HepG2 (cell line): Measurements from ENCODE around the gene PDCD11. TPM values are rescaled to one million over a fixed set of nuclear protein-coding genes. Genes with fewer than 3 reads are reported as not detected.

Experiments used
- ATF7 ChIP-seq, 2 experiments: fragments of 450-650 bp in 1 of 2; sonication (generic) in 1 of 2; formaldehyde crosslinking in 1 of 2; IDR thresholded peaks; 2 replicates each; pipeline versions ENCODE4 v1.4.0 to v1.6.1; 2016 to 2020; ENCODE audit warnings: antibody characterized with exemption in 1 of 2, mild to moderate bottlenecking in 1 of 2, missing genetic modification reagents in 1 of 2
- ATRX ChIP-seq: sonication (generic); formaldehyde crosslinking; IDR thresholded peaks from 2 replicates; pipeline ENCODE4 v1.4.0; 2020; ENCODE audit warnings: missing genetic modification reagents, borderline replicate concordance
- CEBPG ChIP-seq: IDR thresholded peaks from 2 replicates; pipeline ENCODE4 v1.6.1; 2016
- FOXJ3 ChIP-seq: sonication (generic); formaldehyde crosslinking; IDR thresholded peaks from 2 replicates; pipeline ENCODE4 v1.4.0; 2020; ENCODE audit warnings: missing genetic modification reagents, mild to moderate bottlenecking, borderline replicate concordance
- GTF3A ChIP-seq: sonication (generic); formaldehyde crosslinking; conservative IDR thresholded peaks from 2 replicates; pipeline ENCODE4 v1.4.0; 2020; ENCODE audit warnings: mild to moderate bottlenecking, missing genetic modification reagents
- HDAC2 ChIP-seq: sonication (generic); formaldehyde crosslinking; IDR thresholded peaks from 2 replicates; pipeline ENCODE4 v1.4.0; 2020; ENCODE audit warnings: missing genetic modification reagents
- KAT2B ChIP-seq: fragments of 150-350 bp; IDR thresholded peaks from 2 replicates; pipeline ENCODE4 v1.6.1; 2014; ENCODE audit warnings: low read depth, low read length, borderline replicate concordance
- KDM4B ChIP-seq: sonication (generic); formaldehyde crosslinking; IDR thresholded peaks from 2 replicates; pipeline ENCODE4 v1.4.0; 2020; ENCODE audit warnings: missing genetic modification reagents
- MIXL1 ChIP-seq: IDR thresholded peaks from 2 replicates; pipeline ENCODE4 v1.6.1; 2016
- MXI1 ChIP-seq: IDR thresholded peaks from 3 replicates; pipeline ENCODE4 v1.6.1; 2012; ENCODE audit warnings: low read depth, low read length, inconsistent platforms, borderline replicate concordance
- NAIF1 ChIP-seq: sonication (generic); formaldehyde crosslinking; IDR thresholded peaks from 2 replicates; pipeline ENCODE4 v1.5.0; 2020; ENCODE audit warnings: mild to moderate bottlenecking, missing genetic modification reagents, borderline replicate concordance
- NCOA1 ChIP-seq: sonication (generic); formaldehyde crosslinking; IDR thresholded peaks from 2 replicates; pipeline ENCODE4 v1.9.0; 2021; ENCODE audit warnings: missing genetic modification reagents
- NFRKB ChIP-seq: fragments of 450-650 bp; IDR thresholded peaks from 2 replicates; pipeline ENCODE4 v1.6.1; 2017
- REL ChIP-seq: sonication (generic); formaldehyde crosslinking; conservative IDR thresholded peaks from 2 replicates; pipeline ENCODE4 v1.8.0; 2022; ENCODE audit warnings: mild to moderate bottlenecking, missing genetic modification reagents, moderate library complexity
- SATB2 ChIP-seq: sonication (generic); formaldehyde crosslinking; IDR thresholded peaks from 2 replicates; pipeline ENCODE4 v1.5.0; 2020; ENCODE audit warnings: missing genetic modification reagents
- SIN3A ChIP-seq: IDR thresholded peaks from 2 replicates; pipeline ENCODE4 v1.6.1; 2011; ENCODE audit warnings: low read depth, mild to moderate bottlenecking, control low read depth, low read length, borderline replicate concordance
- TCF7L2 ChIP-seq: IDR thresholded peaks from 2 replicates; pipeline ENCODE4 v1.6.1; 2011; ENCODE audit warnings: mild to moderate bottlenecking, low read depth, low read length, moderate library complexity
- WIZ ChIP-seq: sonication (generic); formaldehyde crosslinking; IDR thresholded peaks from 2 replicates; pipeline ENCODE4 v1.5.1; 2020; ENCODE audit warnings: mild to moderate bottlenecking, missing genetic modification reagents
- YY1 ChIP-seq: IDR thresholded peaks from 2 replicates; pipeline ENCODE4 v1.6.1; 2011; ENCODE audit warnings: low read length, low read depth, moderate library complexity, mild to moderate bottlenecking; ENCODE audit not compliant: insufficient read depth, insufficient replicate concordance
- ZMYM4 ChIP-seq: sonication (generic); formaldehyde crosslinking; IDR thresholded peaks from 2 replicates; pipeline ENCODE4 v1.8.1; 2023; ENCODE audit warnings: mild to moderate bottlenecking, missing genetic modification reagents
- ZNF317 ChIP-seq: sonication (generic); formaldehyde crosslinking; IDR thresholded peaks from 2 replicates; pipeline ENCODE4 v1.5.0; 2020; ENCODE audit warnings: mild to moderate bottlenecking, missing genetic modification reagents
- ZNF382 ChIP-seq: sonication (generic); formaldehyde crosslinking; IDR thresholded peaks from 2 replicates; pipeline ENCODE4 v1.5.0; 2020; ENCODE audit warnings: missing genetic modification reagents, mild to moderate bottlenecking, borderline replicate concordance
- ZNF773 ChIP-seq: sonication (generic); formaldehyde crosslinking; IDR thresholded peaks from 2 replicates; pipeline ENCODE4 v1.4.0; 2020; ENCODE audit warnings: missing genetic modification reagents, borderline replicate concordance
- polyA plus RNA-seq, 8 experiments: library from polyadenylated mRNA; depleted of rRNA in 3 of 8; stranded (reverse) in 7 of 8; unstranded in 1 of 8; fragments of >200 nt; fragmentation: Illumina TruSeq in 4 of 8; extraction: Trizol in 4 of 8; gene quantifications; 2 replicates each; pipeline versions ENCODE4 v1.2.1 to v1.2.3, GENCODE V29; 2011 to 2016; ENCODE audit warnings: low read depth in 4 of 8, missing spikeins in 1 of 8, mixed read lengths in 1 of 8; ENCODE audit not compliant: insufficient read depth in 1 of 8
- total RNA-seq, 5 experiments: library from RNA; depleted of rRNA; stranded (reverse); fragments of >200 nt; fragmentation: Illumina TruSeq; extraction: Trizol; gene quantifications; 2 replicates each; pipeline ENCODE4 v1.2.3, GENCODE V29; 2016; ENCODE audit warnings: low read depth in 1 of 5
- TF ChIP-seq, protein P1 (sequence below): sonication (generic); formaldehyde crosslinking; IDR thresholded peaks from 2 replicates; pipeline ENCODE4 v1.5.0; 2020; ENCODE audit warnings: mild to moderate bottlenecking, missing genetic modification reagents
- TF ChIP-seq, protein P2 (sequence below): sonication (generic); formaldehyde crosslinking; IDR thresholded peaks from 2 replicates; pipeline ENCODE4 v1.8.0; 2022; ENCODE audit warnings: mild to moderate bottlenecking, missing genetic modification reagents; ENCODE audit not compliant: insufficient replicate concordance
- TF ChIP-seq, protein P3 (sequence below): sonication (generic); formaldehyde crosslinking; IDR thresholded peaks from 2 replicates; pipeline ENCODE4 v1.8.1; 2023; ENCODE audit warnings: mild to moderate bottlenecking, inconsistent platforms, moderate library complexity, missing genetic modification reagents, borderline replicate concordance
- TF ChIP-seq, protein P4 (sequence below): sonication (generic); formaldehyde crosslinking; IDR thresholded peaks from 2 replicates; pipeline ENCODE4 v1.5.0; 2020; ENCODE audit warnings: missing genetic modification reagents, mild to moderate bottlenecking, borderline replicate concordance

The PDCD11 gene
- total and polyA plus RNA-seq, 2 of the 13 experiments (the other 11 are each of a cell fraction or from before 2014, with no cell fraction given) = 12.8 to 52.8 TPM

DNA sequence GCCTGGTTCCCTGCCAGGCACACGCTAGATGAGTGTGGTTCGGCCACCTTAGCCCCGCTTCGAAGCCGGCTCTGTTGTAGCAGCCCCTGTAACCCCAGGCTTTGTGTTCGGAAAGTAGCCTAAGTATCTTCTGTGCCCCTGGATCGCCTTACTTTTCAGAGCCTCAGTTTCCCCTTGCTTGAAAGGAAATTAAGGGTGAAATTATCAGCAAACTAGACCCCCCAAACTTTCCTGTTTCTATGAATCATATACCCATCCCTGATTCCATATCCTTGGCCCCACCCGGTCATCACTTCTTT lies 312 bp downstream of the PDCD11 start (continued):
- peak; percentile 17; the same call in 1 of the 2 replicates for TF ChIP-seq ZMYM4 (CRISPR knock-in tag)
- TF ChIP-seq HDAC2 (CRISPR knock-in tag) = no peak
- no peak for TF ChIP-seq TCF7L2
- no peak for TF ChIP-seq ZNF773 (CRISPR knock-in tag)
- TF ChIP-seq, protein P1, sequence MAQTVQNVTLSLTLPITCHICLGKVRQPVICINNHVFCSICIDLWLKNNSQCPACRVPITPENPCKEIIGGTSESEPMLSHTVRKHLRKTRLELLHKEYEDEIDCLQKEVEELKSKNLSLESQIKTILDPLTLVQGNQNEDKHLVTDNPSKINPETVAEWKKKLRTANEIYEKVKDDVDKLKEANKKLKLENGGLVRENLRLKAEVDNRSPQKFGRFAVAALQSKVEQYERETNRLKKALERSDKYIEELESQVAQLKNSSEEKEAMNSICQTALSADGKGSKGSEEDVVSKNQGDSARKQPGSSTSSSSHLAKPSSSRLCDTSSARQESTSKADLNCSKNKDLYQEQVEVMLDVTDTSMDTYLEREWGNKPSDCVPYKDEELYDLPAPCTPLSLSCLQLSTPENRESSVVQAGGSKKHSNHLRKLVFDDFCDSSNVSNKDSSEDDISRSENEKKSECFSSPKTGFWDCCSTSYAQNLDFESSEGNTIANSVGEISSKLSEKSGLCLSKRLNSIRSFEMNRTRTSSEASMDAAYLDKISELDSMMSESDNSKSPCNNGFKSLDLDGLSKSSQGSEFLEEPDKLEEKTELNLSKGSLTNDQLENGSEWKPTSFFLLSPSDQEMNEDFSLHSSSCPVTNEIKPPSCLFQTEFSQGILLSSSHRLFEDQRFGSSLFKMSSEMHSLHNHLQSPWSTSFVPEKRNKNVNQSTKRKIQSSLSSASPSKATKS (CRISPR knock-in tag) = no peak
- TF ChIP-seq, protein P2, sequence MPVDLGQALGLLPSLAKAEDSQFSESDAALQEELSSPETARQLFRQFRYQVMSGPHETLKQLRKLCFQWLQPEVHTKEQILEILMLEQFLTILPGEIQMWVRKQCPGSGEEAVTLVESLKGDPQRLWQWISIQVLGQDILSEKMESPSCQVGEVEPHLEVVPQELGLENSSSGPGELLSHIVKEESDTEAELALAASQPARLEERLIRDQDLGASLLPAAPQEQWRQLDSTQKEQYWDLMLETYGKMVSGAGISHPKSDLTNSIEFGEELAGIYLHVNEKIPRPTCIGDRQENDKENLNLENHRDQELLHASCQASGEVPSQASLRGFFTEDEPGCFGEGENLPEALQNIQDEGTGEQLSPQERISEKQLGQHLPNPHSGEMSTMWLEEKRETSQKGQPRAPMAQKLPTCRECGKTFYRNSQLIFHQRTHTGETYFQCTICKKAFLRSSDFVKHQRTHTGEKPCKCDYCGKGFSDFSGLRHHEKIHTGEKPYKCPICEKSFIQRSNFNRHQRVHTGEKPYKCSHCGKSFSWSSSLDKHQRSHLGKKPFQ = peak; percentile 73
- TF ChIP-seq WIZ = 0 out of 2 replicates have a peak, but pooled peaks have one; percentile 5
- TF ChIP-seq ATRX (CRISPR knock-in tag) = no peak
- no peak for TF ChIP-seq CEBPG
- no peak for TF ChIP-seq GTF3A
- TF ChIP-seq ZNF382 = no peak
- TF ChIP-seq SIN3A = no peak
- no peak for TF ChIP-seq REL
- no peak for TF ChIP-seq NFRKB
- 0 out of 2 replicates have a peak, but pooled peaks have one; percentile 4 for TF ChIP-seq NAIF1 (CRISPR knock-in tag)
- TF ChIP-seq, protein P3, sequence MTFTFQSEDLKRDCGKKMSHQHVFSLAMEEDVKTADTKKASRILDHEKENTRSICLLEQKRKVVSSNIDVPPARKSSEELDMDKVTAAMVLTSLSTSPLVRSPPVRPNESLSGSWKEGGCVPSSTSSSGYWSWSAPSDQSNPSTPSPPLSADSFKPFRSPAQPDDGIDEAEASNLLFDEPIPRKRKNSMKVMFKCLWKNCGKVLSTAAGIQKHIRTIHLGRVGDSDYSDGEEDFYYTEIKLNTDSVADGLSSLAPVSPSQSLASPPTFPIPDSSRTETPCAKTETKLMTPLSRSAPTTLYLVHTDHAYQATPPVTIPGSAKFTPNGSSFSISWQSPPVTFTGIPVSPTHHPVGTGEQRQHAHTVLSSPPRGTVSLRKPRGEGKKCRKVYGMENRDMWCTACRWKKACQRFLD (CRISPR knock-in tag) = 0 out of 2 replicates have a peak, but pooled peaks have one; percentile 43
- TF ChIP-seq KDM4B (CRISPR knock-in tag) = no peak
- no peak for TF ChIP-seq KAT2B
- TF ChIP-seq YY1 = no peak
- TF ChIP-seq MIXL1 (CRISPR knock-in tag) = no peak
- no peak for TF ChIP-seq MXI1
- TF ChIP-seq FOXJ3 (CRISPR knock-in tag) = no peak
- TF ChIP-seq, protein P4, sequence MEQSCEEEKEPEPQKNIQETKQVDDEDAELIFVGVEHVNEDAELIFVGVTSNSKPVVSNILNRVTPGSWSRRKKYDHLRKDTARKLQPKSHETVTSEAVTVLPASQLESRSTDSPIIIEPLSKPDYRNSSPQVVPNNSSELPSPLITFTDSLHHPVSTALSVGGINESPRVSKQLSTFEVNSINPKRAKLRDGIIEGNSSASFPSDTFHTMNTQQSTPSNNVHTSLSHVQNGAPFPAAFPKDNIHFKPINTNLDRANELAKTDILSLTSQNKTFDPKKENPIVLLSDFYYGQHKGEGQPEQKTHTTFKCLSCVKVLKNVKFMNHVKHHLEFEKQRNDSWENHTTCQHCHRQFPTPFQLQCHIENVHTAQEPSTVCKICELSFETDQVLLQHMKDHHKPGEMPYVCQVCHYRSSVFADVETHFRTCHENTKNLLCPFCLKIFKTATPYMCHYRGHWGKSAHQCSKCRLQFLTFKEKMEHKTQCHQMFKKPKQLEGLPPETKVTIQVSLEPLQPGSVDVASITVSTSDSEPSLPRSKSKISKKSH (CRISPR knock-in tag) = peak; percentile 13; the same call in 1 of the 2 replicates
- TF ChIP-seq ZNF317 (CRISPR knock-in tag) = no peak
- TF ChIP-seq ATF7 (IDR thresholded peaks at IDR 0.05) = no peak
- TF ChIP-seq ATF7 (CRISPR knock-in tag; IDR thresholded peaks at IDR 0.05) = no peak
- TF ChIP-seq SATB2 (CRISPR knock-in tag) = no peak; the same call in 1 of the 2 replicates
- TF ChIP-seq NCOA1 (CRISPR knock-in tag) = 0 out of 2 replicates have a peak, but pooled peaks have one; percentile 47
